ENCODE data around the gene FAT2. TPM values are rescaled to one million over a fixed set of nuclear protein-coding genes. Genes with fewer than 3 reads are reported as not detected.

FAT2 gene
- total RNA-seq, 4 donors from 2014 or later, result 86.5 to 117 (median 99.0) TPM

GRCh38 chr5:151620461-151620840 is 29.3 kb upstream of the FAT2 start:
- no peaks in the 10 kb centered on the region for H3K36me3 ChIP-seq
- no peak for DNase-seq
- H3K27ac ChIP-seq, result peak overlapping the region; percentile 69 to 88 (median 77)
- H3K9me3 ChIP-seq, result no peaks in the 10 kb centered on the region
- intact Hi-C loops (cut with DNase I), result no loop called here
- peaks cover 33 to 100% (median 49%) of the 10 kb centered on the region in 3 donors for H3K4me1 ChIP-seq
- no peak overlapping the region for H3K4me3 ChIP-seq
- TF ChIP-seq CTCF (IDR thresholded peaks at IDR 0.05), result no peak
- no peak for TF ChIP-seq POLR2A (IDR thresholded peaks at IDR 0.05)
- H3K27me3 ChIP-seq, result peaks cover 0 to 4% (median 0%) of the 10 kb centered on the region in 4 donors
- WGBS, 2 donors, result 22 to 63% methylated on average over 1 to 6 of the region's 6 CpGs

GRCh38 chr5:151619812-151620460 is 28.8 kb upstream of the FAT2 start:
- peak in 1 of 4 donors; percentile 18 for TF ChIP-seq POLR2A (IDR thresholded peaks at IDR 0.05)
- TF ChIP-seq CTCF (IDR thresholded peaks at IDR 0.05), result peak in 1 of 6 experiments; percentile 35
- Histone ChIP-seq H3K36me3 (no peaks in the 10 kb centered on the region), H3K27me3 (peaks cover 0 to 4% (median 0%) of the 10 kb centered on the region in 4 donors), H3K9me3 (no peaks in the 10 kb centered on the region), H3K4me3 (no peak overlapping the region), H3K4me1 (peaks cover 35 to 100% (median 54%) of the 10 kb centered on the region in 3 donors), H3K27ac (peak overlapping the region; percentile 69 to 88 (median 77))
- 22 to 26% methylated on average over 3 to 5 of the region's 6 CpGs for WGBS, 2 donors
- no peak for DNase-seq
- intact Hi-C loops (cut with DNase I), result no loop called here

GRCh38 chr5:151618907-151619306 is 27.8 kb upstream of the FAT2 start:
- H3K4me1 ChIP-seq, result peaks cover 44 to 100% (median 56%) of the 10 kb centered on the region in 3 donors
- peaks cover 0 to 4% (median 0%) of the 10 kb centered on the region in 4 donors for H3K27me3 ChIP-seq
- no peak for DNase-seq
- TF ChIP-seq POLR2A (IDR thresholded peaks at IDR 0.05), result no peak
- TF ChIP-seq CTCF (IDR thresholded peaks at IDR 0.05), result no peak
- H3K4me3 ChIP-seq, result no peak overlapping the region
- H3K36me3 ChIP-seq, result no peaks in the 10 kb centered on the region
- peak overlapping the region; percentile 69 to 88 (median 77) for H3K27ac ChIP-seq
- no peaks in the 10 kb centered on the region for H3K9me3 ChIP-seq
- intact Hi-C loops (cut with DNase I), result no loop called here
- WGBS, 2 donors, result 7 to 31% methylated on average over 1 to 2 of the region's 2 CpGs

- no peak for DNase-seq
- Histone ChIP-seq H3K4me3 (no peak overlapping the region), H3K36me3 (no peaks in the 10 kb centered on the region), H3K4me1 (peaks cover 41 to 100% (median 54%) of the 10 kb centered on the region in 3 donors), H3K9me3 (no peaks in the 10 kb centered on the region), H3K27ac (peak overlapping the region; percentile 19 to 88 (median 82)), H3K27me3 (peaks cover 0 to 4% (median 0%) of the 10 kb centered on the region in 4 donors)
- 49 to 54% methylated on average over 3 of the region's 3 CpGs for WGBS, 2 donors
- TF ChIP-seq CTCF (IDR thresholded peaks at IDR 0.05) (no peak), POLR2A (IDR thresholded peaks at IDR 0.05) (no peak)
- intact Hi-C loops (cut with DNase I), result no loop called here
Observed at GRCh38 chr5:151617841-151618710, 26.9 kb upstream of the FAT2 start.

- Histone ChIP-seq H3K36me3 (no peaks in the 10 kb centered on the region), H3K27me3 (peaks cover 0 to 4% (median 0%) of the 10 kb centered on the region in 4 donors), H3K9me3 (no peaks in the 10 kb centered on the region), H3K4me3 (no peak overlapping the region), H3K27ac (peak overlapping the region; percentile 76 to 88 (median 82)), H3K4me1 (peaks cover 34 to 97% (median 48%) of the 10 kb centered on the region in 3 donors)
- 52 to 60% methylated on average over 6 of the region's 6 CpGs for WGBS, 2 donors
- TF ChIP-seq CTCF (IDR thresholded peaks at IDR 0.05) (no peak), POLR2A (IDR thresholded peaks at IDR 0.05) (no peak)
- intact Hi-C loops (cut with DNase I), result no loop called here
- no peak for DNase-seq
Observed at GRCh38 chr5:151617383-151617840, 26.3 kb upstream of the FAT2 start.

Measured in esophagus squamous epithelium (tissue), 5 donors.